Neural cell (in vitro differentiated cells): ENCODE data around the gene PRICKLE2.

Source experiments
- POLR2AphosphoS5 ChIP-seq: IDR thresholded peaks from 2 replicates; pipeline ENCODE4 v1.6.1; 2012
- TF ChIP-seq, protein P1 (sequence below): fragments of 450-650 bp; IDR thresholded peaks from 2 replicates; pipeline ENCODE4 v1.5.1; 2014; ENCODE audit warnings: antibody characterized with exemption, mild to moderate bottlenecking, moderate library complexity; ENCODE audit not compliant: poor library complexity, severe bottlenecking

DNA sequence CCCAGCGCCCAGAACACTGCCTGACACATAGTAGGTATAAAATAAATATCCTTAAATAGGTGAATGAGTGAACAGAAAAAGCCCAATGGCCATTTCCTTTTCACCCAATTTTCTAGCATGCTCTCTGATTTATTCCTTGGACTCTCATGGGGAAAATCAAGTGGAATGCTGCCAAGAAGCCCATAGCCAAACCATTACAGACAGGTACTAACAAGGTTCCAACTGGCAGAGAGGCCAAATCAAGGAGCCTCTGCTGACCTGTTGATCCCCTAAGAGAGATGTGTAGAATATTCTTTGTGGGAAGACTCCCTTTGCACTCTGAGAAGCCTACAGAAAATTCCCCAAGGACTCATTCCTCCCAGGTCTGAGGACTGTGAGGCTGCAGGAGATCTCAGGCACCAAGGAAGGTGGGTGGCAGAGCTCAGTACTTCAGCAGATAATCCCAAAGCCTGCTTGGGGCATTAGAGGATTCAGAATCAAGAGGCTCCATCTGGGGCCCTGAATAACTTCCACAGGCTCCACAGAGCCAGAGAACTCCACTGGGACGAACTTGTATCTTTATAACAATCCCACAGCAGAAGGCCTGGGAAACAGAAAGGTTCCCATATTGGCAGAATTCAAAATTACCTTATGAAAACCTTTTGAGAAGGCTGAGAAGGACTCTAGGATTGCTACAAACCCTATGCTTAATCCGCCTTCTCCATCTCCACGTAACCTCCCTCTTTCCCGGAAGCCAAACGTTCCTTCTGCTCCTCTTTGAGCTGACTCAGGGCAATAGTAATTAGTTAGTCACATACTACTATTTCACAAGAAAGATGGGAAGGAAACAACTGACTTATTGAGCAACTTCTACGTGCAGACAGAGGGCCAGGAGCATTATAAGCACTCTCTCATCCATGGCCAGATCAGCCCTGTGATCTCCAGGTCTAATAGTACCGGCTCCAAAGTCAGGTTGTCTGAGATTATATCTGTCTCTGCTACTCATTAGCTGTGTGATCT, 34.5 kb downstream of the PRICKLE2 start:
- TF ChIP-seq POLR2AphosphoS5, result no peak
- TF ChIP-seq, protein P1, sequence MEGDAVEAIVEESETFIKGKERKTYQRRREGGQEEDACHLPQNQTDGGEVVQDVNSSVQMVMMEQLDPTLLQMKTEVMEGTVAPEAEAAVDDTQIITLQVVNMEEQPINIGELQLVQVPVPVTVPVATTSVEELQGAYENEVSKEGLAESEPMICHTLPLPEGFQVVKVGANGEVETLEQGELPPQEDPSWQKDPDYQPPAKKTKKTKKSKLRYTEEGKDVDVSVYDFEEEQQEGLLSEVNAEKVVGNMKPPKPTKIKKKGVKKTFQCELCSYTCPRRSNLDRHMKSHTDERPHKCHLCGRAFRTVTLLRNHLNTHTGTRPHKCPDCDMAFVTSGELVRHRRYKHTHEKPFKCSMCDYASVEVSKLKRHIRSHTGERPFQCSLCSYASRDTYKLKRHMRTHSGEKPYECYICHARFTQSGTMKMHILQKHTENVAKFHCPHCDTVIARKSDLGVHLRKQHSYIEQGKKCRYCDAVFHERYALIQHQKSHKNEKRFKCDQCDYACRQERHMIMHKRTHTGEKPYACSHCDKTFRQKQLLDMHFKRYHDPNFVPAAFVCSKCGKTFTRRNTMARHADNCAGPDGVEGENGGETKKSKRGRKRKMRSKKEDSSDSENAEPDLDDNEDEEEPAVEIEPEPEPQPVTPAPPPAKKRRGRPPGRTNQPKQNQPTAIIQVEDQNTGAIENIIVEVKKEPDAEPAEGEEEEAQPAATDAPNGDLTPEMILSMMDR, result no peak
